Neuronal stem cell (in vitro differentiated cells): ENCODE measurements around the gene RPRD1A.
A peak's percentile ranks its signal among the peaks of the same experiment; 100 is the strongest.

Experiments used
- DNase-seq: peaks from one replicate; pipeline ENCODE4 v3.0.0-alpha.2; 2013; ENCODE audit warnings: low spot score
- H2AFZ ChIP-seq: one replicate; pipeline ENCODE4 v1.6.1; 2013; ENCODE audit warnings: mild to moderate bottlenecking, low read length, inconsistent platforms
- H2AK5ac ChIP-seq: 2 replicates; pipeline ENCODE4 v1.6.1; 2013; ENCODE audit warnings: low read depth, mild to moderate bottlenecking, inconsistent platforms, low read length, moderate library complexity, mixed read lengths
- H2BK120ac ChIP-seq: 2 replicates; pipeline ENCODE4 v1.6.1; 2013; ENCODE audit warnings: low read depth, mild to moderate bottlenecking, inconsistent platforms, low read length, moderate library complexity, mixed read lengths
- H2BK12ac ChIP-seq: one replicate; pipeline ENCODE4 v1.6.1; 2013; ENCODE audit warnings: low read length, inconsistent platforms
- H2BK15ac ChIP-seq: 2 replicates; pipeline ENCODE4 v1.6.1; 2013; ENCODE audit warnings: mild to moderate bottlenecking, low read length, inconsistent platforms, mixed read lengths
- H2BK5ac ChIP-seq: one replicate; pipeline ENCODE4 v1.6.1; 2013; ENCODE audit warnings: inconsistent platforms, mild to moderate bottlenecking, low read length, moderate library complexity
- H3K14ac ChIP-seq: one replicate; pipeline ENCODE4 v1.6.1; 2013; ENCODE audit warnings: low read length, inconsistent platforms
- H3K18ac ChIP-seq: 2 replicates; pipeline ENCODE4 v1.6.1; 2013; ENCODE audit warnings: low read length, inconsistent platforms
- H3K23ac ChIP-seq: 2 replicates; pipeline ENCODE4 v1.6.1; 2013; ENCODE audit warnings: low read depth, mild to moderate bottlenecking, mixed read lengths, low read length, inconsistent platforms; ENCODE audit not compliant: poor library complexity
- H3K27ac ChIP-seq: replicated peaks from 3 replicates; pipeline ENCODE4 v1.5.1; 2013; ENCODE audit warnings: low read length, inconsistent platforms
- H3K27me3 ChIP-seq, 3 experiments: 2 replicates each; pipeline ENCODE4 v1.6.1; 2013; ENCODE audit warnings: low read length in 3 of 3, mild to moderate bottlenecking in 2 of 3, inconsistent platforms in 1 of 3, low read depth in 1 of 3, mixed read lengths in 1 of 3, moderate library complexity in 1 of 3; ENCODE audit not compliant: control insufficient read depth in 3 of 3, insufficient read depth in 3 of 3
- H3K36me3 ChIP-seq, 2 donors: replicated peaks in 1 of 2; 2 replicates each; pipeline ENCODE4 v1.6.1; 2013; ENCODE audit warnings: low read length in 2 of 2; ENCODE audit not compliant: control insufficient read depth in 2 of 2, insufficient read depth in 2 of 2
- H3K4ac ChIP-seq: 2 replicates; pipeline ENCODE4 v1.6.1; 2013; ENCODE audit warnings: inconsistent platforms, mild to moderate bottlenecking, low read length, moderate library complexity
- H3K4me1 ChIP-seq, 2 donors: 1 replicate in 1 of 2; 2 replicates in 1 of 2; pipeline ENCODE4 v1.6.1; 2013; ENCODE audit warnings: low read length in 2 of 2, low read depth in 1 of 2; ENCODE audit not compliant: control insufficient read depth in 2 of 2, insufficient read depth in 1 of 2
- H3K4me2 ChIP-seq: one replicate; pipeline ENCODE4 v1.6.1; 2013; ENCODE audit warnings: mild to moderate bottlenecking, low read length, inconsistent platforms; ENCODE audit not compliant: insufficient read depth, poor library complexity, severe bottlenecking
- H3K4me3 ChIP-seq, 2 donors: 2 replicates each; pipeline ENCODE4 v1.5.1; 2013; ENCODE audit warnings: low read length in 2 of 2, mild to moderate bottlenecking in 2 of 2, inconsistent platforms in 1 of 2, moderate library complexity in 1 of 2
- H3K79me1 ChIP-seq: one replicate; pipeline ENCODE4 v1.6.1; 2013; ENCODE audit warnings: low read depth, mild to moderate bottlenecking, inconsistent platforms, low read length, moderate library complexity
- H3K9ac ChIP-seq: one replicate; pipeline ENCODE4 v1.6.1; 2013; ENCODE audit warnings: mild to moderate bottlenecking, low read depth, low read length, inconsistent platforms; ENCODE audit not compliant: poor library complexity
- H3K9me3 ChIP-seq, 2 donors: replicated peaks in 1 of 2; 2 replicates each; pipeline versions ENCODE3 to v1.6.1; 2013; ENCODE audit warnings: low read length in 2 of 2, mild to moderate bottlenecking in 2 of 2, inconsistent platforms in 1 of 2, low read depth in 1 of 2, mixed read lengths in 1 of 2, moderate library complexity in 1 of 2; ENCODE audit not compliant: control insufficient read depth in 2 of 2, insufficient read depth in 1 of 2
- H4K8ac ChIP-seq: one replicate; pipeline ENCODE4 v1.6.1; 2013; ENCODE audit warnings: low read depth, mild to moderate bottlenecking, inconsistent platforms, low read length, moderate library complexity
- H4K91ac ChIP-seq: one replicate; pipeline ENCODE4 v1.6.1; 2013; ENCODE audit warnings: low read length, low read depth, mild to moderate bottlenecking, inconsistent platforms; ENCODE audit not compliant: poor library complexity
- WGBS, 2 donors: extraction: QIAGEN DNeasy Blood & Tissue Kit; methylation state at CpG; one replicate each; pipeline ENCODE4 v1.1.7; 2013; ENCODE audit warnings: missing lambda C conversion rate in 2 of 2, mixed read lengths in 1 of 2; ENCODE audit not compliant: insufficient read length in 2 of 2, insufficient replicate concordance in 1 of 2; ENCODE audit errors: extremely low coverage in 2 of 2; 5-methylcytosine and 5-hydroxymethylcytosine counted together

Gene RPRD1A

DNA sequence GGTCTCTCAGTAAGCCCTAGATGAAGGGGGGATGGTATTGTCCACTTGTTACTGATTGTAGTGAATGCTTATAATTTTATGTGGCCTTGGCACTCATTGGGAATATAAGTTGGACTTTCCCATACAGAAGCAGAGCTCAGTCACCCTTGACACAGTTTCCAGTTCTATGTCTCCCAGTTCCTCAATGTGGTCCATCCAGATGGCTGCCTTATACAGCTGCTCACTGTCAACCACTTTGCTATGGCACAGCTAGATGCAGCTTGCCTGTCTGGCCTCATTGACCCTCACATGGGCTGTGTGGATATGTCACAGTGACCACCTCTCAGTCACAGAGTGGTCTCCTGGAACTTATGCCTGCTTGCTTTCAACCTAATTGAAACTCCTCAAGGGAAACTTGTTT, 40.1 kb upstream of the RPRD1A start:
- H3K27me3 ChIP-seq, result no peaks in the 10 kb centered on the region
- no peak overlapping the region for H2AK5ac ChIP-seq

DNA sequence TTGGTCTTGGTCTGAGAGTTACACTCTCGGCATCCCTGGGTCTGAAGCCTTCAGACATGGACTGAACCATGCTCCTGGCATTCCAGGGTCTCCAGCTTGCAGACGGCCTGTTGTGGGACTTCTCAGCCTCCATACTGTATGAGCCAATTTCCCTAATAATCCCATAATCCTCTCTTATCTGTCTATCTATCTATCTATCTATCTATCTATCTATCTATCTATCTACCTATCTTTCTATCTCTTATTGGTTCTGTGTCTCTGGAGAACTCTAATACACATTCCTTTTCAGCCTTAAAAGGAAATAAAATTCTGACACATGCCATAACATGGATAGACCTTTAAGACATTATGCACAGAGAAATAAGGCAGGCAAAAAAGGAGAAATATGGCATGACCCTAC, 37.4 kb upstream of the RPRD1A start:
- Histone ChIP-seq H3K4me3 (no peak overlapping the region), H3K9me3 (peaks cover 5 to 13% of the 10 kb centered on the region in 2 donors), H2AFZ (no peak overlapping the region), H4K8ac (no peak overlapping the region), H2BK15ac (no peak overlapping the region), H3K4me1 (no peaks in the 10 kb centered on the region), H2BK5ac (no peak overlapping the region), H2BK12ac (no peak overlapping the region), H3K36me3 (peaks cover 2 to 25% of the 10 kb centered on the region in 2 donors), H3K4me2 (no peak overlapping the region), H3K18ac (no peak overlapping the region), H3K4ac (no peak overlapping the region), H3K9ac (no peak overlapping the region), H2BK120ac (peak overlapping the region; percentile 42), H4K91ac (no peak overlapping the region), H3K14ac (no peak overlapping the region), H3K79me1 (no peaks in the 10 kb centered on the region), H3K27ac (no peak overlapping the region), H3K27me3 (no peaks in the 10 kb centered on the region), H2AK5ac (no peak overlapping the region), H3K23ac (no peak overlapping the region)
- WGBS, 2 donors, result no CpG with 5 or more reads among the region's 2 CpGs
- no peak for DNase-seq

More for the DNA sequence above, 40.1 kb upstream of the RPRD1A start:
- H2AFZ ChIP-seq, result no peak overlapping the region
- DNase-seq, result no peak
- H3K79me1 ChIP-seq, result no peaks in the 10 kb centered on the region
- no peak overlapping the region for H2BK12ac ChIP-seq
- no peak overlapping the region for H4K91ac ChIP-seq
- H2BK5ac ChIP-seq, result no peak overlapping the region
- peak overlapping the region in 1 of 2 donors; percentile 71 for H3K4me3 ChIP-seq
- H3K9ac ChIP-seq, result no peak overlapping the region
- H3K23ac ChIP-seq, result no peak overlapping the region
- no peak overlapping the region for H2BK15ac ChIP-seq
- no peak overlapping the region for H2BK120ac ChIP-seq
- H3K36me3 ChIP-seq, result peaks cover 11 to 53% of the 10 kb centered on the region in 2 donors
- no peak overlapping the region for H4K8ac ChIP-seq
- no peak overlapping the region for H3K4me2 ChIP-seq
- no peaks in the 10 kb centered on the region for H3K4me1 ChIP-seq
- no peak overlapping the region for H3K14ac ChIP-seq
- H3K18ac ChIP-seq, result no peak overlapping the region
- peaks cover 0 to 5% of the 10 kb centered on the region in 2 donors for H3K9me3 ChIP-seq
- H3K4ac ChIP-seq, result no peak overlapping the region
- H3K27ac ChIP-seq, result no peak overlapping the region

- Histone ChIP-seq H3K4me2 (no peak overlapping the region), H3K14ac (no peak overlapping the region), H3K9ac (no peak overlapping the region), H4K8ac (no peak overlapping the region), H3K23ac (no peak overlapping the region), H4K91ac (no peak overlapping the region), H3K4ac (no peak overlapping the region), H3K4me3 (no peak overlapping the region), H2BK120ac (no peak overlapping the region), H3K79me1 (no peaks in the 10 kb centered on the region), H3K27me3 (no peaks in the 10 kb centered on the region), H2AK5ac (no peak overlapping the region), H3K9me3 (peaks cover 5 to 13% of the 10 kb centered on the region in 2 donors), H2BK5ac (no peak overlapping the region), H3K18ac (no peak overlapping the region), H3K27ac (no peak overlapping the region), H2BK12ac (no peak overlapping the region), H2BK15ac (no peak overlapping the region), H3K4me1 (no peaks in the 10 kb centered on the region), H2AFZ (no peak overlapping the region), H3K36me3 (no peaks in the 10 kb centered on the region)
- DNase-seq, result no peak
- no CpG with 5 or more reads among the region's 7 CpGs for WGBS, 2 donors
These were observed 34.6 kb upstream of the RPRD1A start for GRCh38 chr18:36101943-36102342.

DNA sequence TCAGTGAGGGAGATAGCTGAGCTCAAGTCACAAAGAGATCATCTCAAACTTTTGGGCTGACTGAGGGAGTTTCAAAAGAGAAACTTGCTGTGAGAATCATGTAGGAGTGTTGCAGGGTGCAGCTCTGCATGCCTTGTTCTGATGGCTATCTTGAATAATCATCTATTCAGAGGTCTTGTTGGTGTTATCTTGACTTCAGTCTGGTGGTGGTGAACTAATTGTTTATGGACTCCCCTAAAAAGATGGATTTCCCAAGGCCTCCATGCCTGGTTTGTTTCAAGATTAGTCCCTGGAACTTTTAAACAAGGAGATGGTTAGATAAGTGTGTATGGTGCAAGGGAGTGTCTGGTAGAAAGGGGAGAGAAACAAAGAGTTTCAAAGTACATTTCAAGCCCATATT, 32.0 kb upstream of the RPRD1A start:
- Histone ChIP-seq H3K14ac (no peak overlapping the region), H3K27ac (no peak overlapping the region), H3K9me3 (peaks cover 5 to 13% of the 10 kb centered on the region in 2 donors), H4K91ac (no peak overlapping the region), H2AFZ (no peak overlapping the region), H2BK12ac (no peak overlapping the region), H3K36me3 (no peaks in the 10 kb centered on the region), H3K23ac (no peak overlapping the region), H2BK15ac (no peak overlapping the region), H3K9ac (no peak overlapping the region), H3K4me3 (no peak overlapping the region), H3K27me3 (no peaks in the 10 kb centered on the region), H3K4me2 (no peak overlapping the region), H2BK5ac (no peak overlapping the region), H3K18ac (no peak overlapping the region), H3K4me1 (no peaks in the 10 kb centered on the region), H3K79me1 (no peaks in the 10 kb centered on the region), H4K8ac (no peak overlapping the region), H2AK5ac (no peak overlapping the region), H2BK120ac (no peak overlapping the region), H3K4ac (no peak overlapping the region)
- DNase-seq, result no peak
